ENCODE measurements around the gene WTAP. TPM values are rescaled to one million over a fixed set of nuclear protein-coding genes. Genes with fewer than 3 reads are reported as not detected.
"Not testable (repeated sequence)": the region's sequence is repeated elsewhere in the genome, so short reads cannot be mapped to it uniquely, and the experiment has no call there.

The WTAP gene
- total RNA-seq, 2 donors from 2014 or later, result 89.9 to 94.3 TPM

DNA sequence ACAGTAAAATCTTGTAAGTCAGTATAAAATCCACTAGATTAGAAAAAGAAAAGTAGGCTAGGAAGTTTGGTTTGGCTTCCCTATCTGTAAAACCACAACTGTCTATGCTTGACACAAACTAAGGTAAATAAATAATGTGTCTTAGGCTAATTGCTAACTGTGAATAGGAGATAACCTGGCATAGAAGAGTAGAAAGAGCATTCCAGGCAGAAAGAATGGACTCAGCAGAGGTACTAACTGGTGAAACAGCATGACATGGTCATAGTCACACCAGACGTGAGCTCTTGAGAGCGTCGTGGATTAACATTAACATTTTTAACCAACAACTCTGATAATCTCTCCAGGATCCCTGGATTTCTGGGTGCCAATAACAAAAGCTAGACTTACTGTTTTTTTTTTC lies 8.7 kb upstream of the WTAP start:
- ATAC-seq (no peak), DNase-seq (ENCODE audit: low spot score in 2 of 2) (no peak)
- Mint-ChIP-seq H3K27ac (no peak overlapping the region), H3K36me3 (peaks cover 6 to 14% of the 10 kb centered on the region in 2 donors), H3K9me3 (peaks cover 0 to 5% of the 10 kb centered on the region in 2 donors)

- no peak overlapping the region for H3K27ac Mint-ChIP-seq
- ATAC-seq (no peak), DNase-seq (ENCODE audit: low spot score in 2 of 2) (no peak)
- peaks cover 0 to 5% of the 10 kb centered on the region in 2 donors for H3K9me3 Mint-ChIP-seq
- H3K36me3 Mint-ChIP-seq, result peaks cover 6 to 20% of the 10 kb centered on the region in 2 donors
Observed at GRCh38 chr6:159719287-159719686, 8.0 kb upstream of the WTAP start.

- Mint-ChIP-seq H3K27ac (no peak overlapping the region), H3K9me3 (peaks cover 0 to 5% of the 10 kb centered on the region in 2 donors), H3K36me3 (peaks cover 6 to 21% of the 10 kb centered on the region in 2 donors)
- ATAC-seq (peak; percentile 56 to 76), DNase-seq (ENCODE audit: low spot score in 2 of 2) (peak in 1 of 2 donors; percentile 40)
Observed at GRCh38 chr6:159720708-159721107, 6.6 kb upstream of the WTAP start.

GRCh38 chr6:159721981-159722380 lies 5.3 kb upstream of the WTAP start:
- H3K9me3 Mint-ChIP-seq; DNase-seq (ENCODE audit: low spot score in 2 of 2); H3K27ac Mint-ChIP-seq; ATAC-seq: not testable (repeated sequence)
- H3K36me3 Mint-ChIP-seq, result peaks cover 18 to 30% of the 10 kb centered on the region in 2 donors

DNA sequence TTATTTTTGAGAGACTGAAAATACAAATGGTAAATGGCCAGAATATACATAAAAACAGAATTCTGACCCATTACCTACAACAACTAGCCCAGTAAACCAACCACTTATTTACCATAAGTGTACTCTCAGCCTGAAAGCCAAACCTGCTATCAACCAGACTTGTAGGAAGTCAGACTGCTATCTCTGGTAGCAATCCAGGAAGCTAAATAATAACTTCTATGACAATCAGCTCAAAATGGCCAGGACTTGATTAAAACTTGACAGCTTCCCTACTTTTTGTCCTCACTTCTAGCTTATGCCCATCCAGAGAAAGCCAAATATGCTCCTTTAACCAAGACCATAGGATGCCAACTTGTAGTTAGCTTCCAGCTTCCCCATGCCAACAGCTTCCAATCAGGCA lies 4.7 kb upstream of the WTAP start:
- Mint-ChIP-seq H3K9me3 (peaks cover 0 to 5% of the 10 kb centered on the region in 2 donors), H3K27ac (no peak overlapping the region), H3K36me3 (peaks cover 20 to 30% of the 10 kb centered on the region in 2 donors)
- no peak for ATAC-seq
- DNase-seq (ENCODE audit: low spot score in 2 of 2), result no peak

DNA sequence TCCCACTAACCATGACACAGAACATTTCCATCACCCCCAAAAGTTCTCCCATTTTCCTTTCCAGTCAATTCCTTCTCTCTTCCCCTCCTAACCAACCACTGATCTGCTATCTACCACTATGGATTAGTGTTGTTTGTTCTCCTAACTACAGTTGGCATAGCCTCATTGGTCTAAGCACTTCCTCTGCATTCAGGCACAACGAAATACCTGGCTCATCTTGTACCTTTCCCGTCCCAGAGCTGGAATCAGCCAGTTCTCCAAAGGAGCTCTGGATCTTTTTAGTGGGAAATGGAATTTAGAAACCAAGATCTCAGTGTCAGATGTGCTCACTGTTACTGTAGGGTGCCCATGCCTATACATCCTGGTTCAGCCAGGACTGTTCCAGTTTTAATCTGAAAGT lies 4.0 kb upstream of the WTAP start:
- no peak overlapping the region for H3K27ac Mint-ChIP-seq
- H3K36me3 Mint-ChIP-seq, result peaks cover 24 to 34% of the 10 kb centered on the region in 2 donors
- H3K9me3 Mint-ChIP-seq, result peaks cover 0 to 5% of the 10 kb centered on the region in 2 donors
- DNase-seq (ENCODE audit: low spot score in 2 of 2) (no peak), ATAC-seq (no peak)

- peaks cover 0 to 5% of the 10 kb centered on the region in 2 donors for H3K9me3 Mint-ChIP-seq
- DNase-seq (ENCODE audit: low spot score in 2 of 2) (no peak), ATAC-seq (no peak)
- H3K36me3 Mint-ChIP-seq, result peaks cover 34 to 49% of the 10 kb centered on the region in 2 donors
- H3K27ac Mint-ChIP-seq, result peak overlapping the region in 1 of 2 donors; percentile 37
Observed at GRCh38 chr6:159724778-159725177, 2.5 kb upstream of the WTAP start.

GRCh38 chr6:159725208-159725607 lies 2.1 kb upstream of the WTAP start:
- peak overlapping the region in 1 of 2 donors; percentile 37 for H3K27ac Mint-ChIP-seq
- H3K9me3 Mint-ChIP-seq, result not testable (repeated sequence)

DNA sequence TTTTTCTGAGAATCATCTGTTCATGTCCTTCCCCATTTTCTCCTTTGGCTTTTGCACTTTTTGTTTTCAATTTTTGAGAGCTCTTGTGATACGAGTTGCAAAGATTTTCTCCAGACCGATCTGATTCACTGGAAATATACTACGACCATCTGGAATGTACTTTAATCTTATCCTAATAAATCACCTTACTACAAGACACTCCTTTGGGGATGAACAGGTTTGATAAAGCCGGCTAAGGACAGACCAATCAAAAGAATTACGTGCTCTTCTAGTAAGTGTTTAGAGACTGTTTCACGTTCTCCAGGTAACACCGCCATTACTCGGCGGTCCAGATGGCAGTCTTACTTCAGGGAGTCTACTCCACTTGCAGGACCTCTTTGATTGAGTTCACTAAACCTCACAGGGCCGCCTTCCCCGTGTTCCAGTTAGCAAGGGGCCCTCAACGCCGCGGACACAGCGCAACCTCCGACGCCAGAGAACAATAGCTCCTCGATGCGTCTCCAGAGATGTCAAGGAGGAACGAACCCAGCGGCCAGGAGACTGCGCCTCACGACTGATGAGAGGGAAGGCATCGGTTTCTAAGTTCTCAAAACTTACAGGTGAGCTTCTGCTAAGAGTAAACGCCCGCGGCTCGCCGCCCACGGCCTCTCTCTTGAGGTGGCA lies 920 bp upstream of the WTAP start:
- H3K27ac Mint-ChIP-seq, result peak overlapping the region; percentile 98
- peaks cover 0 to 5% of the 10 kb centered on the region in 2 donors for H3K9me3 Mint-ChIP-seq
- peaks cover 34 to 63% of the 10 kb centered on the region in 2 donors for H3K36me3 Mint-ChIP-seq
- no peak for DNase-seq (ENCODE audit: low spot score in 2 of 2)
- ATAC-seq, result no peak

More at GRCh38 chr6:159725208-159725607, 2.1 kb upstream of the WTAP start:
- DNase-seq (ENCODE audit: low spot score in 2 of 2); ATAC-seq: not testable (repeated sequence)
- H3K36me3 Mint-ChIP-seq, result peaks cover 34 to 51% of the 10 kb centered on the region in 2 donors

DNA sequence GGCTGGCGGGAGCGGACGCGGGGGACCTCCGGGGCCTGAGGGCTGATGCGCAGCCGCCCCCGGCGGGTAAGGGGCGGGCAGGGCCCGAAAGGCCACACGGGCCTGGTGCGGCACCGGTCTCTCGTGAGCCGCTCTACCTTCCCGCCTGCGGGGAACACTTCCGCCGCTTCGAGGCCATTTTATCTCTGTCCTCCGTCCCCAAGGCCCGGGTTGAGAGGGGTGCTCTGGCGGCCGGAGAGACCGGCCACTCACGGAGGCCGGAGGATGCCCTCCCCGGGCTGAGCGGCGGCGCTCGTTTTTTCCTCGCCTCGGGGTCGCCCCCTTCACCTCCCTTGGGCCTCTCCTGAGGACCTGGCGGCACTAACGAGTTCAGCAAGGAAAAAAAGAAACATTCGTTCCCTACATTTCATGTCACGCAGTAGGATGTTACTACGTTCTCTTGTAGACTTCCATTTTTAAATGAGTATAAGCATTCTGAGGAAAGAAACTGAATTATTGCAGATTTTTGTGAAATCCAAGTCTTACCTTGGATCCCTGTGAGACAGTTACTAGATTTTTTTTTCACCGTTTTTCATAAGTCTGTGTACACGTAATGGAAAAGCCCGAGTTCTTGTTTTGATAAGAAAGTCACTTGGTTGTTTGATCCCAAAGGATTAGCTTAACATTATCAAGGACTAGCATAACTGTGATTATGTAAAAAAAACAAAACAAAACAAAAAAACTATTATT lies 575 bp downstream of the WTAP start:
- peak overlapping the region; percentile 96 to 98 for H3K27ac Mint-ChIP-seq
- DNase-seq (ENCODE audit: low spot score in 2 of 2) (no peak), ATAC-seq (peak; percentile 37 to 43)
- H3K36me3 Mint-ChIP-seq, result peaks cover 34 to 57% of the 10 kb centered on the region in 2 donors
- H3K9me3 Mint-ChIP-seq, result peaks cover 0 to 5% of the 10 kb centered on the region in 2 donors

DNA sequence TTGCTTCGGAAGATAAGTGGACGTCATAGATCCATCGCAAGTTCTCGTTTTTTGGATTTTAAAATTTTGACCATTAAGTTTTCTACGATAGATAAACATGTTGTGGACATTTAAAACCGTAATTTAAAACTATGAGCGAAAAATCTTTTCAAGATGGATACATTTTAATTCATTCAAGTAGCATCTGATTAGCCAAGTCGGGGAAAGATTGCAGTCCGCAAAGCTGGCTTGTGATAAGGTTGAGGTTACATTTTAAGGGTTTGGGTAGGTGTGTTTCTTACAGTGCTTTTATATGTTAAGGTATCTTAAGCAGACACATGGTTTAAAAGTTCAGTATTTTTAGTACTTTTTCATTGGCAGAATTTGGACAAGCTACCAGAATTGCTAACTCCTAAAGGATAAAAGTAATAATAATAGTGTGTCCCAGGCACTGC lies 1.2 kb downstream of the WTAP start:
- no peaks in the 10 kb centered on the region for H3K9me3 Mint-ChIP-seq
- no peak for ATAC-seq
- peaks cover 28 to 50% of the 10 kb centered on the region in 2 donors for H3K36me3 Mint-ChIP-seq
- H3K27ac Mint-ChIP-seq, result peak overlapping the region; percentile 96 to 98
- no peak for DNase-seq (ENCODE audit: low spot score in 2 of 2)

DNA sequence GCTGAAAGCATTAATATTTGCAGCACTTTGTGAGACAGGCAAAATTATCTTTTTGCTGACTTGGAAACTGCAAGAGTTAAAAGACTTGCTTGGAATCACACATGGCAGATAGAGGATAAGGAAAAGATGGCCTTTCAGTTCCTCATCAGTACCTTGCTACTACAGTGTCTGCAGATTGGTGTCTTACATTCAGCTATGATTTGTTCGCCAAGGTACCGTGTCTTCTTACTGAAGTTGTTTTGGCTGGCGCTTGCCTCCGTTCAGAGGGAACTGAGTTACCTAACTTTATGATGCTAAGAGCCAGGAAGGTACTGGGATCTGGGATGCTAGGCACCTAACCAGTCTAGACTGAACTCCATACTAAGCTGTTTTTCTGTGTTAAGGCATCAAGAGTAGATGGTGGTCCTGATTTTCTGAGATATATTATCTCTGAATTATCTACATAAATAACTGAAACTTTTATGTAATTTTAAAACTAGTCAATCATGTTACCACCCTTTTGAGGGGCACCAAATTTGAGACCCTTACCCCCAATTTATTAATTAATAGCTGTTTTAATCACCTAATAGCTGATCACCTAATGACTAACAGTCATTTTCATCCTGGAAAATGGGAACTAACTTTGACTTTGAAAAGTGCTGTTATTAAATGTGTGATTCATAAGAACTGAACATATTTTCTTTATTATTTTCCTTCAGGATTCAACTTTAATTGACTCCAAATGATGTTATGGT lies 2.5 kb downstream of the WTAP start:
- DNase-seq (ENCODE audit: low spot score in 2 of 2), result no peak
- Mint-ChIP-seq H3K36me3 (peaks cover 28 to 43% of the 10 kb centered on the region in 2 donors), H3K27ac (peak overlapping the region; percentile 81 to 98), H3K9me3 (no peaks in the 10 kb centered on the region)
- ATAC-seq, result no peak

DNA sequence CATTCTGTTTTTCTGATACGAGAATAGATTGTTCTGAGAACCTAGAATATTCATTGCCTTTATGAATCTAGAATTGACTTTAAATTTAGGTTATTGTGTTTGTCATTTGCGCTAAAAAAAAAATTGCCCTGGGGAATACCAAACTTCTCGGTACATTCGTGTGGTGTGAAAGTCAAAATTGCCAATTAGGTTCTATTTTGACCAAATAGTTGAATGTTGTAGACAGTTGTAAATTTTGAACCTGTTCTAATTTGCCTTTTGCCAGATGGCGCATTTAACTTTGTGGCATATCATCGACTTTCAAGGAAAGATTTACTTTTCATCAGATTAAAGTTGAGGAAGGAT lies 3.0 kb downstream of the WTAP start:
- peak overlapping the region in 1 of 2 donors; percentile 36 for H3K27ac Mint-ChIP-seq
- DNase-seq (ENCODE audit: low spot score in 2 of 2) (no peak), ATAC-seq (no peak)
- no peaks in the 10 kb centered on the region for H3K9me3 Mint-ChIP-seq
- H3K36me3 Mint-ChIP-seq, result peaks cover 28 to 43% of the 10 kb centered on the region in 2 donors

GRCh38 chr6:159732550-159732949 lies 5.2 kb downstream of the WTAP start:
- not testable (repeated sequence) for DNase-seq (ENCODE audit: low spot score in 2 of 2); ATAC-seq; H3K27ac Mint-ChIP-seq; H3K9me3 Mint-ChIP-seq
- H3K36me3 Mint-ChIP-seq, result peaks cover 15 to 34% of the 10 kb centered on the region in 2 donors

GRCh38 chr6:159733395-159733794 lies 6.1 kb downstream of the WTAP start:
- peak overlapping the region in 1 of 2 donors; percentile 60 for H3K27ac Mint-ChIP-seq
- not testable (repeated sequence) for ATAC-seq

GRCh38 chr6:159736908-159737307 lies 9.6 kb downstream of the WTAP start:
- no peak for DNase-seq (ENCODE audit: low spot score in 2 of 2)
- peak in 1 of 2 donors; percentile 41 for ATAC-seq
- peaks cover 0 to 18% of the 10 kb centered on the region in 2 donors for H3K36me3 Mint-ChIP-seq
- no peaks in the 10 kb centered on the region for H3K9me3 Mint-ChIP-seq
- H3K27ac Mint-ChIP-seq, result peak overlapping the region in 1 of 2 donors; percentile 0

More at GRCh38 chr6:159733395-159733794, 6.1 kb downstream of the WTAP start:
- H3K9me3 Mint-ChIP-seq; DNase-seq (ENCODE audit: low spot score in 2 of 2): not testable (repeated sequence)
- peaks cover 9 to 28% of the 10 kb centered on the region in 2 donors for H3K36me3 Mint-ChIP-seq

DNA sequence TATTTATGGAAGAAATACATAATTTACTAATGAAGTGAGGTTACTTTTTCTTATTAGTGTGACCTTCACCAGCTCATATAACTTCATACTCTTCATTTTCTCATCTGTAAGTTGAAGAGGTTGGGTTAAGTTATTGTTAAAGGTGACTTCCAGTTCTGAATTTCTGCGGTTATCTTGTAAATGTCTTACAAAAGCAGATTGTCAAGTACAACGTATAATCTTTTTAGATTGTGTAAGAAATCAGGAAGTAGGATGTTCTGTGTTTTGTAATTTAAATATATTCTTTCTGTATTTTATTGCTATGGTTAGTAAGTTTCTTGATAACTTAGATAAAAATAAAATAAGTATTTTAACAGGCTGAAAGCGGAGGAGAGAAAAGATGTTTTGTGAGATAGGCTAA lies 12.0 kb downstream of the WTAP start:
- no peak for ATAC-seq
- DNase-seq (ENCODE audit: low spot score in 2 of 2), result no peak
- H3K36me3 Mint-ChIP-seq, result peaks cover 0 to 24% of the 10 kb centered on the region in 2 donors
- H3K27ac Mint-ChIP-seq, result no peak overlapping the region
- no peaks in the 10 kb centered on the region for H3K9me3 Mint-ChIP-seq
